OCI-M1 (cell line): ENCODE data around the gene NALCN.

Source experiments
- DNase-seq: peaks from one replicate; lab custom pipeline; 2025; lab: John Stamatoyannopoulos, UW

Gene NALCN

GRCh38 chr13:101415358-101416174 lies 742 bp downstream of the NALCN start:
- DNase-seq: no peak

DNA sequence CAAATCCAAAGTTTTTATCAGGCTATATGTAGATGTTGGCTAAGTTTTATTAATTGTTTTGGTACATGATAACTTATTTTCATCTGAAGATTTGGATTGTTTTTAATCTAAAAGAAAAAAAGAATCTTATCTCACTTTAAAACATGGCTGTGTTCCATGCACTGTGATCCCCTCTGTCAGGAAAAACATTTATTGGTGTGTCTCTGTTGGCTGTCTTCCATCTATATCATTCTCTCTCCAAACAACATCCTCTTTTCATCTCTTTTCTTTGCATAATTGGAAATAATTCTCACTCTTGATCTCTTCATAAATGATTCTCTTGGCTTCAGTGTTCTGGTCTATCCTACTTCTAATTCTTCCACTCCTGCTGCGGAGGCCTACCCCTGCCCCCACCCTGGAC lies 4.2 kb downstream of the NALCN start:
- no peak for DNase-seq

DNA sequence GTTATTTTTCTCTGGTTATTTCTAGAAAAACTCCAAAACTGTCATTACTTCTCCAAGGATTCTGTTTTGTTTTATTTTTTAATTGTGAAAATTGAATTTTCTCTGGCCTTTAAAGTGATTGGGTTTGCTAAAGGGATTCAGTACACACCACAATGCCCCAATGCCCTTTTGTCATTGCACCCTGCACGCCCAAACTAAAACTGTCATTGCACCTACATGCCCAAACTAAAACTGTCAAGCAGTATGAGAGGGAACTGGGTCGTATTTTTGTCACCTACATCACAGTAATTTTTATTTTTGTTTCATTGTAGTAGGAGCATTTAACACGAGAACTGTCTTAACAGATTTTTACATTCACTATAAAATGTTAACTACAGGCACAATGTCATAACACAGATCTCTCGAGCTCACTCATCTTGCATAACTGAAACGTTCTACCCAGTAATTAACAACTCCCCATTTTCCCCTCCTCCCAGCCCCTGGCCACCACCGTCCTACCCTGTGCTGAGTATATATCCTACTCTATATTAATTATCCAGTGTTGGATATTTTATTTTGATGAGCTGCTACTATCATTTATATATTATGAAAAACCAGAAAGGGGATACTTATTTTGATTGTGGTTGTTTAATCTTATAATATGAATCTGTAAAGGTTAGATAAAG lies 7.2 kb downstream of the NALCN start:
- no peak for DNase-seq

DNA sequence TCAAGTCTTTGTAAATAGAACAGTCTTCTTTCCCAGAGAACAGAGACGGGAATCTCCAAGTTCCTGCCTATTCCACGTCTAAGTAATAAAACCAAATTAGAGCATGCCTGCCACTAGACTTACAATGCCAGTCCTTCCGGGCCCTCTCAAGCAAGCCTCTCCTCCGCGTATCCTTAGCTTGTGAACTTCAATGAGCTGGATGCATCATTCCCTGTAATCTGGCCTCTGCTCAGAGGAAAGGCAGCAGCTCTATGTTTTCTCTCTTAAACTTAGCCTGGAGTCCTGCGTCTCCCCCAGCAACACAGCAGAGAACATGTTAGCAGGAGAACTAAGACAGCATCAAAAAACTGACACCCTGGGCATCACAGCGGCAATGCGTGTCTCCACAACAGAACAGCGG lies 8.2 kb downstream of the NALCN start:
- no peak for DNase-seq

GRCh38 chr13:101406791-101407190 lies 9.5 kb downstream of the NALCN start:
- DNase-seq: no peak

GRCh38 chr13:101401196-101401595 lies 15.1 kb downstream of the NALCN start:
- no peak for DNase-seq

- no peak for DNase-seq
Observed at GRCh38 chr13:101399365-101399764, 16.9 kb downstream of the NALCN start.

DNA sequence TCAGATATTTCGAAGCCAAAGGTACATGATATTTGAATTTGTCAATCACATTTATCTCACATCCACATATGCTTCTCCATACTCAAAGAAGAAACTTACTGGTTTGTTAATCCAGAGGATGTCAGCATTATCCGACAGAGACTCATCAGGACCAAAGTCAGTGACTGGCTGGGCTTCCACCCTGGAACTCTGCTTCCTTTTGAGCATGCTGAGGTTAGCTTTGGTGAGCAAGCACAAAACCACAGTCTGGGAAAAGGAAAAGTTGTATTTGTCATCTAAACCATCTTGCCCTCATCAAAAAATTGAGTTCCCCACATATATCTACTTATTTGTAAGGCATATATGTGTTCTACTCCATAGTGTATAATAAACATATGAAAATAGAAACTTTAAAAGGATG lies 17.4 kb downstream of the NALCN start:
- DNase-seq: no peak

DNA sequence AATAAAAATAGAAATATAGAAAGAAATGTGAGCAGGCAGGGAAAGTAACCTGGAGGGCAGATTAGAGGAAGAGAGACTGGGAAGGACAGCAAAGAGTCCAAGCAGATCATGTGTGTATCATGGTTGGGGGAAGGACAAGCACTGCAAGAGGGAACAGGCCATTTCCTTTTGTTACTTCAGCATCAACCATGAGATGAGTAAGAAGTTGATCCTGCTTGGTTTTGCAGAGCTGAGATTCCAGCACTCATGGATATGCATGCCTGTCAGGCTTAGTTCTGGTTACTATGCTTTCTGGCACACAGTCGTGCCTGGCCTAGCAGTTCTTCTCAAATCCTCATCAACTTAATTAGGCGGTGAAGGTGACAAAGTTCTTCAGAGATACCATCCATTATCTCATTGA lies 18.1 kb downstream of the NALCN start:
- DNase-seq: no peak

GRCh38 chr13:101397742-101398141 lies 18.6 kb downstream of the NALCN start:
- no peak for DNase-seq

DNA sequence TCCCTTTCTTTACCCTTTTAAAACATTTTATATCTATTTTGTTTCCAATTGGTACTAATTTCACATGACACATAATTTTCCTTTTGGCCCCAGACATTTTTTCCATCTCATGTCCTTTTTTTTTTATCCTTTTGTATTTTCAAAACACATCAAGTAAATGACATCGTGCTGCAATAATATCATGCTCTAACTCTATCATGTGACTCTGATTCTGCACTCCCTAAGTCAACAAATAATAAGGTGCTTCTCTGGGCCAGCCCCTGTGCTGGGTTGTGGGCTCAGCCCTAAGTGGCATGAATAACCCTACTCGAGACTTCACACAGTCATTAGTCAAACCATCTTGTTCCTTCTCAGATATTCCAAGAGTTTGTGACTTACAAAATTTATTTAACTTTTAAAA lies 21.7 kb downstream of the NALCN start:
- no peak for DNase-seq

GRCh38 chr13:101393140-101393539 lies 23.2 kb downstream of the NALCN start:
- no peak for DNase-seq

- DNase-seq: no peak
Observed at GRCh38 chr13:101390461-101390860, 25.8 kb downstream of the NALCN start.

DNA sequence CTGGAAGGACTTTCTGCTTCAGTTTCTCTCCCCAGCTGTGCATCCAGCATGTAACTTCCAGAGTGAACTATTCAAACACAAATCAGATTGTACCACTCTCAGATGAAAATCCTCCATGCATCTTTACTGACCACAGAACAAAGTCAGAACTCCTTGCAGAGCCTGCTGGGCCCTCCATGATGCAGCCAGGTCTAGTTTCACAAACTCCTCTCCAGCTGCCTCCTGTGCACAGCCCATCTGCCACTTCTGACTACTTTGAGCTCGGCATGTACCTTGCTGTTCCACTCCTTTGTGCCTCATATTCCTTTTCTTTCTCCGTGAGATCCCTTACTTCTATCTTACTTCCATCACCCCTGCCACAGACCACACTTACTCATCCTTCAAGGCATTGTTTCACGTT lies 31.4 kb downstream of the NALCN start:
- peak; percentile 12 for DNase-seq

GRCh38 chr13:101383595-101383994 lies 32.7 kb downstream of the NALCN start:
- DNase-seq: no peak

GRCh38 chr13:101382701-101383100 lies 33.6 kb downstream of the NALCN start:
- DNase-seq: no peak

- no peak for DNase-seq
Observed at GRCh38 chr13:101382086-101382485, 34.2 kb downstream of the NALCN start.

GRCh38 chr13:101360525-101360924 lies 55.8 kb downstream of the NALCN start:
- no peak for DNase-seq

DNA sequence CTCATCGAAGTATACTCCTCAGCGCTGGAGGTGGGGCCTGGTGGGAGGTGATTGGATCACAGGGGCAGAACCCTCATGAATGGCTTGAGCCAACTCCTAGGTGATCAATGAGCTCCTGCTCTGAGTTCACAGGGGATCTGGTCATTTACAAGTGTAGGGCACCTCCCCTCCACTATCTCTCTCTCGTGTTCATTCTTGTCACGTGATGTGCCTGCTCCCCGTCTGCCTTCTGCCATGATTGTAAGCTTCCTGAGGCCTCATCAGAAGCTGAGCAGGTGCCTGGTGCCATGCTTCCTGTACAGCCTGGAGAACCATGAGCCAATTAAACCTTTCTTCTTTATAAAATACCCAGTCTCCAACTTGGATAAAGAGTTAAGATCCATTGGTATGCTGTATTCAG lies 61.4 kb downstream of the NALCN start:
- DNase-seq: no peak

DNA sequence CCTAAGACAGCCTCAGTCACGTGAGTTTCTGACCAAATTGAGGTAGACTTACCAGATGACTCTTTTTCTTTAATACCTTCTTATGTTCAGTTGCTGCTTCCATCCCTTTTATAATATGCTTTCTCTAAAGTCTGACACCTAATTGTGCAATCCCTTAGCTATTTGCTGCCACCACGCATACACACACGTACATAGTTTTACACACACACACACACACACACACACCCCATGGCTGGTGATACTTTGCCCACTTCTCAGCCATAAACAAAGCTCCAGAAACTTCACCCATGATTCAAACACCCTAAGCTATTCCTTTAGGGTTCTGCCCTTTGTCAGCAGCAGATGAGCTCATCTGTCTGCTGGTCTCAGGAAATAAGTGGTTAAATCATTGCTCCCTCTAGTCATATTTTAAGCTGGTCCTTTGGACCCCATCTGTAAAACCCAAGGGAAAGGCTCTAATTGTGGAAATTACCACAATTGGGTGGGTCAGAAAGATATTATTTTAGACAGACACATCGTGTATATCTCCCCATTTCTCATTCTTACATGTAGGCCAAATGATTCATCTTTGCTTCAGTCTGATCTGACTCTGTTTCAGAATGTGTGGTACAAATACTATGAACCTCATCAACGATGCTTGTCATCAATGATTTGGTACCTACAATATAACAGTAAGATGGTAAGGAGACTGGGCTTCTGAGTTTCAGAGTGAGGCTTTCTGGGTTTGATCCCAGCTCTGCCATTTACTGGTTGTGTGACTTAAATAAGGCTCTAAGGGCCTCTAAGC lies 69.2 kb downstream of the NALCN start:
- no peak for DNase-seq

DNA sequence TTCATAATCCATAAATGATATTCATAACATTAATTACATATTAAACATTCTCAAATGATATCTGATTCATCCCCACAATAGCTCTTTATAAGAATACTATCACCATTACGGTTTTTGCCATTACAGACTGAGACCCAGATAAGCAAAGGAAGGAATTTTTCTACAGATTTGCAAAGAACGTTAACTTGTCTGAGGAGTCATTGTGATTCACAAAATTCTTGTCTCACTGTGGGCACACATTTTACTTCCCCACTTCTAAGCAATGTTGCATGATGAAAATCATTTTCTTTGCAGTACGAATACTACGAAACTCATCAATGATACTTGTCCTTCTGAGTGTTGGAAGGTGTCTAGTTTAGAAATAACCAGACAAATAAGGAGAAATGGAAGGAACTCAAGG lies 70.1 kb downstream of the NALCN start:
- DNase-seq: no peak

GRCh38 chr13:101343128-101343787 lies 73.0 kb downstream of the NALCN start:
- peak; percentile 30 for DNase-seq
